HG03565 (cell line): Measurements from ENCODE around the gene UHRF2.
"Not testable (repeated sequence)": the region's sequence is repeated elsewhere in the genome, so short reads cannot be mapped to it uniquely, and the experiment has no call there.

Experiments used
- ATAC-seq: cut with Tn5 transposase; IDR thresholded peaks from one replicate; pipeline ENCODE4 v1.9.1; 2021; ENCODE audit warnings: mild to moderate bottlenecking, moderate library complexity; ENCODE audit not compliant: unreplicated experiment

Gene UHRF2

GRCh38 chr9:6426117-6426516, 13.1 kb downstream of the UHRF2 start:
- ATAC-seq, result no peak

DNA sequence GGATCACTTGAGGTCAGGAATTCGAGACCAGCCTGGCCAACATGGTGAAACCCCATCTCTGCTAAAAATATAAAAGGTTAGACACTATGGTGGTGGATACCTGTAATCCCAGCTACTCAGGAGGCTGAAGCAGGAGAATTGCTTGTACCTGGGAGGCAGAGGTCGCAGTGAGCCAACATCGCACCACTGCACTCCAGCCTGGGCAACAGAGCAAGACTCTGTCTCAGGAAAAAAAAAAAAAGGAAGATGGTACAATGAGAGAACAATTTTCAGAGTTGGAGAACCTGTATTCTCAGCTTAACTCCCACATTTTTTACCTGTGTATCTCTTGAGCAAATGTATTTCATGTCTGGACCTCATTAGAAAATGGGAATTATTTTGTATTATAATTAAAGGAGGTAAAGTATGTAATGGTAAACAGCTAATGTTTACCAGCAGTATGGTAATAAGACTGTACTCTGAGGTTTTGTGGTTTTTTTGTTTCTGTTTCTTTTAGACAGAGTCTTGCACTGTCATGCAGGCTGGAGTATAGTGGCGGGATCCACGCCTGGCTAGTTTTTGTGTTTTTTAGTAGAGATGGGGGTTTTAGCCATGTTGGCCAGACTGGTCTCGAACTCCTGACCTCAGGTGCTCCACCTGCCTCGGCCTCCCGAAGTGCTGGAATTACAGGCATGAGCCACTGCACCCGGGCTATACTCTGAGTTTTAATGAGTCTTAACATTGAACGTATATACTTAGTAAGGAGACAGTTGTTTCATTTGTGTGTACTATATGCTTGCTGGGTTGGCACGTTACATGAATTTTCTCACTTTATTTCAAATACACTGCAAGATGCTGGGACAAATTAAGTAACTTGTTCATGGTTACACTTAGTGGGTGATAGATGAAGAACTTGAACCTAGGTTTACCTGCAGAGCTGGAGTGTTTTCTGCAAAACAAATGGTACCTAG, 16.2 kb downstream of the UHRF2 start:
- peak; percentile 90 for ATAC-seq

DNA sequence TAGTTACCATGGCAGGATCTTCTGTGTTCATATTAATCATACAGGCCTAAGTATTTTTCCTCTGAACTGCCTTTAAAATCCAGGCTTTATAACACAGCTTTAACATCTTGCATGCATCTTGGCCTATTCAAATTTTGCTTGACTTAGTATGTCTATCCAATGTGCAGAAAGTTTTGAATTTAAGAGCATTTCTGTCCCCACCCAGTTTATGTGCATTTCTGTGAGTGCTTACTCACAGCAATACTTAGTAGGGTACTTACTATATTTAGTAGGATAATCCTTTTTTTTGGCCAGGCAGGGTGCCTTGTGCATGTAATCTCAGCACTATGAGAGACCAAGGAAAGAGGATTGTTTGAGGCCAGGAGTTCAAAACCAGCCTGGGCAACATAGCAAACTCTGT, 18.0 kb downstream of the UHRF2 start:
- ATAC-seq, result no peak

- no peak for ATAC-seq
Measured at GRCh38 chr9:6433410-6433809, 20.4 kb downstream of the UHRF2 start.

DNA sequence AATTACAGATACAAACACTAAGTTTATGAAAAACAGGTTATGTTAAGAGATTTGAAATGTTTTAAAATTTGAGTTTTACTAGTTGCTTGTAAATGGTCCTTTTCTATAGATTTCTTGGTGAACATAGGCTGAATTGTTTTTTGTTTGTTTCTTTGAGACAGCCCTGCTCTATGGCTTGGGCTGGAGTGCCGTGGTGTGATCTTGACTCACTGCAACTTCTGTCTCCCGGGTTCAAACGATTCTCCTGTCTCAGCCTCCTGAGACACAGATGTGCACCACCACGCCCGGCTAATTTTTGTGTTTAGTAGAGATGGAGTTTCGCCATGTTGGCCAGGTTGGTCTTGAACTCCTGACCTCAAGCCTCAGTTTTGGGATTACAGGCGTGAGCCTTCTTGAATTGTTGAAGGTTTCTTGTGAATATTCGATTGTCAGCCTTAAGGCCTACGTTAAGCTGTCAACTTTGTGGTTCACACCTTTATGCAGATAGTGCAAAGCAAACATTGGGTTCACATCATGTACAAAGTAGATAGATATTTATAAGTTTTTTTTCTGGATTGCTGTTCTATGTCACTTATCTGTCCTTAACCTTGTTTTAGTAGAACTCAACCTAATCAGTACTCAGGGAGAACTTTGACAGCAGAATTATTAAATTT, 26.2 kb downstream of the UHRF2 start:
- ATAC-seq, result no peak

GRCh38 chr9:6440405-6440804, 27.4 kb downstream of the UHRF2 start:
- ATAC-seq, result no peak

GRCh38 chr9:6441269-6441668, 28.3 kb downstream of the UHRF2 start:
- ATAC-seq, result no peak

DNA sequence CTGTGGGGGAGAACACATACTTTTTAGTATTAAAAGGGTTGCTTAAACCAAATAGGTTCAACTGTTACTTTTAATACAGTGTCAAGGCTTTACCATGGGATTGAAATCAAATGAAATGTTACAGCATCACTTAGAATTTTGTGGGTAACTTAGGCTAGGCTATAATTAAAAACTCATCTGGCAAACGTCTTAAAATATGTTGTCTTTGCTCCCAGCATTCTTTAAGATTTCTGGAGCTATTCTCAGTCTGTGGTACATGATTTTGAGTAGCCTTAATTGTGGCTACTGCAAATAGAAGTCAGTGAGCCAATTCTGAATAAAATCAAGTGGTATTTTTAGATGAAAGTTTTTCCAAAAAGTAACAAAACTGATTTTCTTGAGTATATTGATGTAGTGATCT, 30.7 kb downstream of the UHRF2 start:
- ATAC-seq, result no peak

GRCh38 chr9:6444128-6444527, 31.1 kb downstream of the UHRF2 start:
- ATAC-seq, result no peak

DNA sequence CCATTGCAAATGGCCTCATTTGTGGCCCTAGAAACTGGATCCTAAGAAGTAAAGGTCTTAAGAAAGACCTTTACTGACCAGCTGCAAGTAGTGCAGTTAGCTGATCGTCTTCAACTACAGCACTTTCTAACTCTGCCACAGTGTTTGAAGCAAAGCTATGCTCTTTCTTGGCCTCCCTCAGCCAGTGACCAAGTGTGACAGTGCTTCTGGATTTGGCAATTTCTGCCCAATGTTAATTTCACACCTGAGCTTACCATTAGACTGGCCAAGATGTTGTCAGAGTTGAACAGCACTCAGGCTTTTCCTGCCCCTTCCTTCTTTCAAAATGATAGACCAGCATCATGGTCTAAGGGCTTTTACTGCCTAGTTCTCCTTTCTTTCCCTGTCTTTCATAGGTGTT, 36.1 kb downstream of the UHRF2 start:
- ATAC-seq, result no peak

- ATAC-seq, result no peak
Measured at GRCh38 chr9:6449645-6450044, 36.6 kb downstream of the UHRF2 start.

DNA sequence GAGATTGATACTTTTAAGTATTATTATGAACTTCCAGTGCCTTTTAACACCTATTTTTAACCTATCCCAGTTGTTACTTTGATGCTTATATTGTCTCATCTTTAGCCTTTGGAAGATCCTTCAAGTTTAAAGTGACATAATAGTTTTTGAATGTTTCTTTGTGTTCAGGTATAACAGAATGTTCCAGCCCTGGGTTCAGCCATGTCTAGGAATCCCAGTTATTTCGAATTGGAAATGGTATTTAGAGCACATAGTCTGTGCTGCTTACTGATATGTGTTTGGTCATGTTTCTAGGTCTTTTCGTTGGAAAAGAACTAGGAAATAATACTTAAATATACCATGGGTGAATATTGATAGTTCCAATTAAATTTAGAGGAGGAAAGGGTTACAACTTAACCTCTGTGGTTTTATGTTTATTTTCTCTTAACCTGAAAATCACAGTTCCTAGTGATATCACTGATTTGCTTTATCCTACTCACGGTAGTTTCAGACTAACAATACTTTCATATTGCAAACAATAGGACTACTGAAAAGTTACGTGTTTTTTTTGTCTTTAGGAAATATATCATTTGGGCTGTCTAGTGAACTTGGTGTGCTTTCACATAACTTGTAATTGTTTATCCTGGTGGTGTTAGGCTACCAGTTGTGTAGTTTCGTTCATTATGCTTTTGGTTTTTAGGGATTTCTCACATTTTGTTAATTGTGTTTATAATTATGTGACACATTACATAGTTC, 37.8 kb downstream of the UHRF2 start:
- no peak for ATAC-seq

DNA sequence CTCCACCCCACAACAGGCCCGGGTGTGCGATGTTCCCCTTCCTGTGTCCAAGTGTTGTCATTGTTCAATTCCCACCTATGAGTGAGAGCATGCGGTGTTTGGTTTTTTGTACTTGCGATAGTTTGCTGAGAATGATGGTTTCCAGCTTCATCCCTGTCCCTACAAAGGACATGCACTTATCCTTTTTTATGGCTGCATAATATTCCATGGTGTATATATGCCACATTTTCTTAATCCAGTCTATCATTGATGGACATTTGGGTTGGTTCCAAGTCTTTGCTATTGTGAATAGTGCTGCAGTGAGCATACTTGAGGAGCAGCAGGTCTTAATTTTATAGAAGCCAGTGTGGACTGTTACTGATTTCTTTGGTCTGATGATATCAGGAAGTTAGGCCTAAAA, 42.3 kb downstream of the UHRF2 start:
- not testable (repeated sequence) for ATAC-seq

- ATAC-seq, result not testable (repeated sequence)
Measured at GRCh38 chr9:6458704-6459103, 45.7 kb downstream of the UHRF2 start.

GRCh38 chr9:6459718-6460117, 46.7 kb downstream of the UHRF2 start:
- no peak for ATAC-seq

DNA sequence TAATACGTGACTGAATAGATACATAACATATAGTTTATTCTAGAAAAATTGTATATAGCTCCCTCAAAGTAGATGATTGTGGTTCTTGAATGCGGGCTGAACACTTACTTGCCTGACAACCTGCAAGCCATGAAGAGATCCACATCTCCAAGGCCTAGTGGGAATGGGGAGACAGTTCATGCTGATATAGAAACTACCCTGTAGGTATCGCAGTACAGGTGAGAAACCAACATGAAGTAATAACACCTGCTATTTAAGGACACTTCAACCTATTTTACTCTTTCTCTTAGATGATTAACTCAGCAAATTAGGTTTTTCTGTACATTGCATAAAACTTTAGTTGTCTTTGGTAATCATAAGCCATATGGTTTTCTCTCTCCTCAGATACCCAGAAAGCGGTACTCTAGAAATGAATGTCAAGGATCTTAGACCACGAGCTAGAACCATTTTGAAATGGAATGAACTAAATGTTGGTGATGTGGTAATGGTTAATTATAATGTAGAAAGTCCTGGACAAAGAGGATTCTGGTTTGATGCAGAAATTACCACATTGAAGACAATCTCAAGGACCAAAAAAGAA, 47.3 kb downstream of the UHRF2 start:
- ATAC-seq, result no peak

GRCh38 chr9:6461619-6462018, 48.6 kb downstream of the UHRF2 start:
- no peak for ATAC-seq

- no peak for ATAC-seq
Measured at GRCh38 chr9:6467006-6467625, 54.1 kb downstream of the UHRF2 start.

GRCh38 chr9:6471231-6471850, 58.3 kb downstream of the UHRF2 start:
- no peak for ATAC-seq

- no peak for ATAC-seq
Measured at GRCh38 chr9:6473151-6473550, 60.2 kb downstream of the UHRF2 start.
